SK-N-SH treated with all-trans-retinoic acid at 6 μM for 48 hours (cell line): ENCODE measurements around the gene SETD6.

ENCODE experiments used
- ATAC-seq: fragments of 200-7000 bp; cut with Tn5 transposase; 3 replicates; pipeline ENCODE4 v1.9.1; 2020; ENCODE audit warnings: mild to moderate bottlenecking, moderate library complexity
- BACH2 ChIP-seq: fragments of 250-450 bp; sonication (Bioruptor Pico); IDR thresholded peaks from 2 replicates; pipeline ENCODE4 v1.9.0; 2021; ENCODE audit warnings: mild to moderate bottlenecking, borderline replicate concordance
- CREB5 ChIP-seq: fragments of 250-450 bp; sonication (Bioruptor Pico); IDR thresholded peaks from 2 replicates; pipeline ENCODE4 v1.5.1; 2020; ENCODE audit warnings: low read depth, mild to moderate bottlenecking, moderate library complexity
- CSDC2 ChIP-seq: fragments of 250-450 bp; sonication (Bioruptor Pico); IDR thresholded peaks from 2 replicates; pipeline ENCODE4 v1.5.0; 2020; ENCODE audit warnings: mild to moderate bottlenecking, moderate library complexity
- CSRNP3 ChIP-seq: fragments of 250-450 bp; sonication (Bioruptor Pico); IDR thresholded peaks from 2 replicates; pipeline ENCODE4 v1.5.1; 2021; ENCODE audit warnings: mild to moderate bottlenecking, moderate library complexity
- ESRRG ChIP-seq: fragments of 250-450 bp; sonication (Bioruptor Pico); IDR thresholded peaks from 2 replicates; pipeline ENCODE4 v1.6.1; 2021; ENCODE audit warnings: mild to moderate bottlenecking
- GLIS3 ChIP-seq: fragments of 250-450 bp; sonication (Bioruptor Pico); IDR thresholded peaks from 2 replicates; pipeline ENCODE4 v1.5.0; 2020; ENCODE audit warnings: mild to moderate bottlenecking, moderate library complexity
- ISL1 ChIP-seq: fragments of 250-450 bp; sonication (Bioruptor Pico); IDR thresholded peaks from 2 replicates; pipeline ENCODE4 v2.1.2; 2022; ENCODE audit warnings: mild to moderate bottlenecking, moderate library complexity
- OSR1 ChIP-seq: fragments of 250-450 bp; sonication (Bioruptor Pico); IDR thresholded peaks from 2 replicates; pipeline ENCODE4 v1.8.0; 2022; ENCODE audit warnings: moderate library complexity, mild to moderate bottlenecking, inconsistent platforms
- PATZ1 ChIP-seq: fragments of 250-450 bp; sonication (Bioruptor Pico); IDR thresholded peaks from 2 replicates; pipeline ENCODE4 v1.8.0; 2020; ENCODE audit warnings: mild to moderate bottlenecking, moderate library complexity, borderline replicate concordance
- POU6F1 ChIP-seq: fragments of 250-450 bp; sonication (Bioruptor Pico); IDR thresholded peaks from 2 replicates; pipeline ENCODE4 v1.8.0; 2021; ENCODE audit warnings: low read depth, mild to moderate bottlenecking, moderate library complexity, borderline replicate concordance
- PPARA ChIP-seq: fragments of 250-450 bp; sonication (Bioruptor Pico); IDR thresholded peaks from 2 replicates; pipeline ENCODE4 v1.5.0; 2020; ENCODE audit warnings: mild to moderate bottlenecking, borderline replicate concordance
- RARB ChIP-seq: fragments of 250-450 bp; sonication (Bioruptor Pico); IDR thresholded peaks from 2 replicates; pipeline ENCODE4 v1.8.0; 2021; ENCODE audit warnings: mild to moderate bottlenecking, moderate library complexity
- SNAI2 ChIP-seq: fragments of 250-450 bp; sonication (Bioruptor Pico); IDR thresholded peaks from 2 replicates; pipeline ENCODE4 v1.5.0; 2020; ENCODE audit warnings: mild to moderate bottlenecking, moderate library complexity
- TCF4 ChIP-seq: fragments of 250-450 bp; sonication (Bioruptor Pico); IDR thresholded peaks from 2 replicates; pipeline ENCODE4 v1.8.0; 2021; ENCODE audit warnings: mild to moderate bottlenecking, moderate library complexity, borderline replicate concordance
- TOX ChIP-seq: fragments of 250-450 bp; sonication (Bioruptor Pico); IDR thresholded peaks from 2 replicates; pipeline ENCODE4 v1.8.0; 2021; ENCODE audit warnings: mild to moderate bottlenecking, moderate library complexity, borderline replicate concordance
- TSHZ2 ChIP-seq: fragments of 250-450 bp; sonication (Bioruptor Pico); IDR thresholded peaks from 2 replicates; pipeline ENCODE4 v1.5.0; 2020; ENCODE audit warnings: mild to moderate bottlenecking, moderate library complexity
- ZC3H10 ChIP-seq: fragments of 250-450 bp; sonication (Bioruptor Pico); IDR thresholded peaks from 2 replicates; pipeline ENCODE4 v1.5.1; 2021; ENCODE audit warnings: mild to moderate bottlenecking, moderate library complexity
- ZFP3 ChIP-seq: fragments of 250-450 bp; sonication (Bioruptor Pico); IDR thresholded peaks from 2 replicates; pipeline ENCODE4 v1.5.0; 2020; ENCODE audit warnings: mild to moderate bottlenecking, moderate library complexity
- ZFP30 ChIP-seq: fragments of 450-650 bp; formaldehyde crosslinking; IDR thresholded peaks from 2 replicates; pipeline ENCODE4 v1.5.0; 2022; ENCODE audit warnings: mild to moderate bottlenecking, moderate library complexity
- ZNF565 ChIP-seq: fragments of 450-650 bp; formaldehyde crosslinking; conservative IDR thresholded peaks from 2 replicates; pipeline ENCODE4 v1.5.0; 2020; ENCODE audit warnings: low read depth, mild to moderate bottlenecking, moderate library complexity
- ZNF70 ChIP-seq: fragments of 450-650 bp; formaldehyde crosslinking; IDR thresholded peaks from 2 replicates; pipeline ENCODE4 v1.5.0; 2020; ENCODE audit warnings: mild to moderate bottlenecking, moderate library complexity
- ZNF8 ChIP-seq: fragments of 450-650 bp; formaldehyde crosslinking; IDR thresholded peaks from 2 replicates; pipeline ENCODE4 v1.5.0; 2020; ENCODE audit warnings: mild to moderate bottlenecking, moderate library complexity

The SETD6 gene

GRCh38 chr16:58508671-58509251 lies 6.6 kb upstream of the SETD6 start:
- no peak for TF ChIP-seq BACH2
- TF ChIP-seq OSR1 (CRISPR knock-in tag), result no peak
- TF ChIP-seq PPARA (CRISPR knock-in tag), result no peak
- no peak for TF ChIP-seq CREB5 (CRISPR knock-in tag)
- no peak for TF ChIP-seq ESRRG
- TF ChIP-seq PATZ1 (CRISPR knock-in tag), result no peak
- no peak for TF ChIP-seq ZFP3
- no peak for TF ChIP-seq TSHZ2 (CRISPR knock-in tag)
- TF ChIP-seq RARB (CRISPR knock-in tag), result no peak
- no peak for TF ChIP-seq SNAI2 (CRISPR knock-in tag)
- no peak for TF ChIP-seq TCF4
- TF ChIP-seq CSRNP3 (CRISPR knock-in tag), result no peak
- TF ChIP-seq GLIS3 (CRISPR knock-in tag), result no peak
- TF ChIP-seq ZNF70 (CRISPR knock-in tag), result no peak
- no peak for TF ChIP-seq ZNF565 (CRISPR knock-in tag)
- no peak for TF ChIP-seq ISL1
- TF ChIP-seq CSDC2, result no peak
- TF ChIP-seq ZFP30 (CRISPR knock-in tag), result no peak
- no peak for TF ChIP-seq ZNF8 (CRISPR knock-in tag)
- ATAC-seq, result no peak

GRCh38 chr16:58509256-58510096 lies 5.8 kb upstream of the SETD6 start:
- ATAC-seq, result no peak
- TF ChIP-seq ESRRG (no peak), ZFP3 (no peak), BACH2 (no peak), POU6F1 (CRISPR knock-in tag) (no peak), TOX (CRISPR knock-in tag) (no peak), ZFP30 (CRISPR knock-in tag) (no peak), PATZ1 (CRISPR knock-in tag) (no peak), ZC3H10 (CRISPR knock-in tag) (no peak), OSR1 (CRISPR knock-in tag) (no peak), RARB (CRISPR knock-in tag) (no peak), PPARA (CRISPR knock-in tag) (no peak), GLIS3 (CRISPR knock-in tag) (no peak), CREB5 (CRISPR knock-in tag) (no peak), ZNF565 (CRISPR knock-in tag) (no peak)
